Activated CD4-positive, alpha-beta T cell treated with anti-CD3 and anti-CD28 coated beads for 24 hours (primary cell): ENCODE data around the gene MSMB.
"Not testable (repeated sequence)": the region's sequence is repeated elsewhere in the genome, so short reads cannot be mapped to it uniquely, and the experiment has no call there.

Source experiments
- DNase-seq, 2 donors: peaks; one replicate each; pipeline ENCODE4 v3.0.0-alpha.2; 2020; ENCODE audit warnings: low read depth in 2 of 2

Gene MSMB

GRCh38 chr10:46069771-46070463 lies 23.8 kb upstream of the MSMB start:
- DNase-seq: no peak

DNA sequence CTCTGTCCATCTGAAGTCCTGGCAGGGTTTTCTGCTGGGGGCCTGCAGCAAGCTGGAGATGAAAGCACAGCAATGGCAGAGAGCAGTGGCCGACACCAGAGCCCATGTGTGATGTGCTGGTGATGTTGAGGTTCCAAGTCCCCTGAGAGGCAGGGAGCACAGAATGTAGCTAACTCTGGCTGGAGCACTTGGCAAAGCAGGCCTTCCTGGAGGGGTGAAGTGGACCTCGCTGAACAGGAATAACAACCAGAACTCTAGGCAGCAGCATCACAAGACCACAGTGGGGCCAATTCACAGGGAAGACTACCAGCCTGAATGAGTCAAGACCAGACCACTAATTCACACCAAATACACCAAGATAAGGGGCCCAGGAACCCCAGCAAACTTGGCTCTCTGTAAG lies 22.8 kb upstream of the MSMB start:
- DNase-seq: no peak

DNA sequence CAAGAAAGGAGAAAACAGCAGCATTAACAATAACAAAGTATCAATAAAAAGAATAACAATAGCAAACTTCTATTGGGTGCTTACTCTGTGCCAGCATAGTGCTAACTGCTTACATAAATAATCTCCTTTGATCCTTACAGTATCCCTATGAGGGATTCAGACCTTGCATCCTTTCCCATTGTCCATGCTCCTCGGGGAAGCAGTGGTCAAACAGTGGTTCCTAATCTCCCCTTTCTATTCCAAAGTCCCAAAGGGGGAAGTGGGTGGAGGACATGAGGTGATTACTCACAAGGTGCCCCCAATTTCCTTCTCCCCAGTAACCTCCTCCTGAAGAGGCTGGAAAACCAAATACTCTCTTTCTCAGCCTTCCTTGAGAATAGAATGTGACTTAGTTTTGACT lies 22.0 kb upstream of the MSMB start:
- no peak for DNase-seq

DNA sequence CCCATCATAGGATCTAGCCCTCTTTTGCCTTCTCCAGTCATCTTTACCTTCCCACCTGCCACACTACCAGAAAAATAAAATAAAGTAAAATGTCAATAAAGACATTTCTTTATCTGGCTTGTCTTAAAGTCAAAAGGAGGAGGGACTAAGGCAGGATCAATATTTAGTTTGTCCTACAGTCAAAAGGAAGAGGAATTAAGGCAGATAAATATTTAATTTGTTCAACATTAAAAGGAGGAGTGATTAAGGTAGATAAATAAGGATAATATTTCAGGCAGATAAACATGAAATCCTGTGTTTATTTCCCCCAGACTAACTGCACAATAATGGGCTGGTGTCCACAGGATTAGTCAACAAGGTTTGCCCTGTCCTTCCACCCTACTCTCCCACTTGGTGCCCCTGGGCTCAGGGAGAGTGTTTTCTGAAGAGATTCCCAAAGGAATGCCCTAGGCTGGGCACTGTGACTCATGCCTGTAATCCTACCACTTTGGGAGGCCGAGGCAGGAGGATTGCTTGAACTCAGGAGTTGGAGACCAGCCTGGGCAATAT lies 18.3 kb upstream of the MSMB start:
- no peak for DNase-seq

GRCh38 chr10:46062723-46063428 lies 16.8 kb upstream of the MSMB start:
- no peak for DNase-seq

DNA sequence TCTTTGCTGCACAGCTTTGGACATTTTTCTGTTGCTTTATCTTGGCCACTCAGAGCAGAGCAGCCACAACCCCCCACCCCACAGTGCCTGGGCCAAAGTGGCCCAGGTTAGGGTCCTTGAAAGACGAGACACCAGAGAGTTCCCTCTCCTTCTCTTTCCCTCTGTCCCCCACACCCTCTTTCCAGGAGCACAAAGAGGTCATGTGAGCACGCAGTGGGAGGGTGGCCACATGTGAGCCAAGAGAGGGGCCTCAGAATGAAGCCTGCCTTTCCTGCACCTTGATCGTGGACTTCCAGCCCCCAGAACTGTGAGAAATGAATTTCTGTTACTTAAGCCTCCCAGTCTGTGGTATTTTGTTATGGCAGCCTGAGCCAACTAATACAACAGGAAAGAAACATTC lies 14.6 kb upstream of the MSMB start:
- no peak for DNase-seq

- DNase-seq: not testable (repeated sequence)
Measured at GRCh38 chr10:46057927-46058326, 11.9 kb upstream of the MSMB start.

- DNase-seq: no peak
Measured at GRCh38 chr10:46057038-46057437, 11.0 kb upstream of the MSMB start.

DNA sequence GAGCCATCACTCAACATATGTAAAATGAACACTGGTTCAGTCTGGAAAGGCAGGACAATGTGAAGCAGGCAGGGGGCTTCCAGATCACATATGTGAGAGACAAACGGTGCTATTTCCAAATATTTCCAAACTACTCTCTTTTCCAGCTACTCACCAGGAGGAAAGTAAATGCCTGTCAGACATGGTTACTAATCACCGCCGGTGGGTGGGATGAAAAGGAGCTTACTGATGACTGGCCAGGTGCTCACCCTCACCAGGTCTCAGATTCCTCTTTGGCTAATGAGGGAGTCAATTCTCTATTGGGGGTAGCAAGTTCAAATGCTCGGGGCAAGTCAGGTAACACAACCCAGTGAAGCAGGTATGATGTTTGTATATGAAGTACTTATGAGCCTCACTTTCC lies 9.7 kb upstream of the MSMB start:
- DNase-seq: no peak

DNA sequence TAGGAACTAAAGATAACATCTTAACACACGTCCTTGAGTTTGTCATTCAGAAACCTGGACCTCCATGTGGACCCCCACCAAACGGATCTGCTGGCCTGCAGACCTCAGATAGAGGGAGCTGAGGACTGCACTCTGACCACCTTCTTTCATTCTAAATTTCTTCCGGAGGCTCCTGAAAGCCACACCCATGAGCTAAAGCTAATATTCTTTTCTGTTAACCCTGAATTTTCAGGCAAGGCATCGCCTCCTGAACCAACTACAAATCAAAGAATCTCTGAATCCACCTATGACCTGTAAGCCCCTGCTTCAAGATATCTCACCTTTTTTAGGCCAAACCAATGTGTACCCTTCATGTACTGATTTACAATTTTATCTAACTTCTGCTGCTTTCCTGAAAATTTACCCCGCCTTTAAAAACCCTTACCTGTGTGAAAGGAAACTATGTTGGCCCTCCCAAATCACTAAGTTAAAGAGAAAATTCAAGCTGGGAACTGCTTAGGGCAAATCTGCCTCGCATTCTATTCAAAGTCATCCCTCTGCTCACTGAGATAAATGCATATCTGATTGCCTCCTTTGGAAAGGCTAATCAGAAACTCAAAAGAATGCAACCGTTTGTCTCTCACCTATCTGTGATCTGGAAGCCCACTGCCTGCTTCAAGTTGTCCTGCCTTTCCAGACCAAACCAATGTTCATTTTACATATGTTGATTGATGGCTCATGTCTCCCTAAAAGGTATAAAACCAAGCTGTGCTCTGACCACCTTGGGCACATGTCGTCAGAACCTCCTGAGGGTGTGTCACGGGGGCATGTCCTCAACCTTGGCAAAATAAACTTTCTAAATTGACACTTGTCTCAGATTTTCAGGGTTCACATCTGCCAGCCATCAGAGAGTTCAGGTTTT lies 7.7 kb upstream of the MSMB start:
- DNase-seq: no peak

GRCh38 chr10:46052791-46053375 lies 6.8 kb upstream of the MSMB start:
- DNase-seq: no peak

- DNase-seq: no peak
Measured at GRCh38 chr10:46052057-46052790, 6.2 kb upstream of the MSMB start.

GRCh38 chr10:46050941-46051623 lies 5.0 kb upstream of the MSMB start:
- no peak for DNase-seq

GRCh38 chr10:46049497-46049831 lies 3.4 kb upstream of the MSMB start:
- not testable (repeated sequence) for DNase-seq

- DNase-seq: no peak
Measured at GRCh38 chr10:46048152-46048551, 2.1 kb upstream of the MSMB start.

DNA sequence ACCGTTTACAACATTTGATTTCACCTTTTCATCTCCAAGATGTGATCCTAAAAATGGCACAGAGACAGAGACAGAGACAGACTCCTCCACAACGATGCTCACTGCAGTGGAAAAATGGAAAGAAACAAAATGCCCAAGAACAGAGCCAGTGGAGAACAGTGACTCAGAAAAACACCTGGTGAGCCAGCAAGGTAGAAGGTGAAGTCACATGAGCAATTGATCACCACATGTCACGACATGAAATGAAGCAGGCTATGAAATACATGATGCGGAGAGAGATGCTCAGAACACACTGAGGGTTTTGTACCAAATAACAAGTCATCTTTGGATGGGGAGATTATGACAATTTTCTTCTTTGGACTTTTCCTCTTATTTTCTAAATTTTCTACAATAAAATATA lies 3.5 kb downstream of the MSMB start:
- no peak for DNase-seq

DNA sequence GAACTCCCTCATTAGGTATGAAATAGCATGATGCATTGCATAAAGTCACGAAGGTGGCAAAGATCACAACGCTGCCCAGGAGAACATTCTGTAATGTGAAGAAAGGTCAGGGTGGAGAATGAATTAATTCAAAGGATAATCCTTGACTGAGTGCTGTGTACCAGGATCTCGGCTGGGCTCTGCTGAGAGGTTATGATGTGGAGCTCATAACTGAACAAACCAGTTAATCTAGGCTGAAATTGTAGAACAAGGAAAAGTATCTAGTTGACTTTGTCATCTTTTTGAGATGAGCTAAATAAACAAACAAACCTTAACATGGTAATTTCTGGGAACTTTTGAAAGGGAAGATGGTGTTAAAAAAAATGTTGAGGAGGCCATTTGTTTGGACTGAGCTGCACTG lies 6.1 kb downstream of the MSMB start:
- no peak for DNase-seq

GRCh38 chr10:46037107-46037825 lies 8.8 kb downstream of the MSMB start:
- no peak for DNase-seq

GRCh38 chr10:46035923-46036849 lies 9.9 kb downstream of the MSMB start:
- DNase-seq: no peak
